Ecto neural progenitor cell (in vitro differentiated cells): ENCODE results near the gene MRGPRD.

Experiments used
- DNase-seq: peaks from one replicate; pipeline ENCODE4 v3.0.0-alpha.2; 2018; ENCODE audit warnings: low spot score

The MRGPRD gene

GRCh38 chr11:68969386-68969785, 11.4 kb downstream of the MRGPRD start:
- peak; percentile 32 for DNase-seq

- no peak for DNase-seq
Observed at GRCh38 chr11:68968306-68969250, 12.2 kb downstream of the MRGPRD start.

GRCh38 chr11:68966894-68967780, 13.6 kb downstream of the MRGPRD start:
- DNase-seq: no peak

GRCh38 chr11:68965901-68966853, 14.6 kb downstream of the MRGPRD start:
- DNase-seq: no peak

GRCh38 chr11:68963779-68964178, 17.0 kb downstream of the MRGPRD start:
- peak; percentile 56 for DNase-seq

- no peak for DNase-seq
Observed at GRCh38 chr11:68962527-68963250, 18.1 kb downstream of the MRGPRD start.

GRCh38 chr11:68961245-68961644, 19.5 kb downstream of the MRGPRD start:
- DNase-seq: no peak

- no peak for DNase-seq
Observed at GRCh38 chr11:68960294-68961071, 20.3 kb downstream of the MRGPRD start.

- no peak for DNase-seq
Observed at GRCh38 chr11:68959465-68960293, 21.1 kb downstream of the MRGPRD start.

GRCh38 chr11:68958211-68958610, 22.6 kb downstream of the MRGPRD start:
- DNase-seq: no peak

GRCh38 chr11:68956547-68957254, 24.1 kb downstream of the MRGPRD start:
- DNase-seq: no peak

- peak; percentile 81 for DNase-seq
Observed at GRCh38 chr11:68956142-68956541, 24.6 kb downstream of the MRGPRD start.

GRCh38 chr11:68955607-68955958, 25.2 kb downstream of the MRGPRD start:
- no peak for DNase-seq

GRCh38 chr11:68954836-68955606, 25.8 kb downstream of the MRGPRD start:
- DNase-seq: no peak

- DNase-seq: peak; percentile 65
Observed at GRCh38 chr11:68950762-68951161, 30.0 kb downstream of the MRGPRD start.

- DNase-seq: peak; percentile 60
Observed at GRCh38 chr11:68950270-68950669, 30.5 kb downstream of the MRGPRD start.

- no peak for DNase-seq
Observed at GRCh38 chr11:68948935-68949334, 31.9 kb downstream of the MRGPRD start.

GRCh38 chr11:68948496-68948895, 32.3 kb downstream of the MRGPRD start:
- DNase-seq: no peak
